ENCODE measurements around the gene NOXRED1. TPM values are rescaled to one million over a fixed set of nuclear protein-coding genes. Genes with fewer than 3 reads are reported as not detected.

Gene NOXRED1
- total RNA-seq, 2 donors from 2014 or later = 0.47 to 0.87 TPM

DNA sequence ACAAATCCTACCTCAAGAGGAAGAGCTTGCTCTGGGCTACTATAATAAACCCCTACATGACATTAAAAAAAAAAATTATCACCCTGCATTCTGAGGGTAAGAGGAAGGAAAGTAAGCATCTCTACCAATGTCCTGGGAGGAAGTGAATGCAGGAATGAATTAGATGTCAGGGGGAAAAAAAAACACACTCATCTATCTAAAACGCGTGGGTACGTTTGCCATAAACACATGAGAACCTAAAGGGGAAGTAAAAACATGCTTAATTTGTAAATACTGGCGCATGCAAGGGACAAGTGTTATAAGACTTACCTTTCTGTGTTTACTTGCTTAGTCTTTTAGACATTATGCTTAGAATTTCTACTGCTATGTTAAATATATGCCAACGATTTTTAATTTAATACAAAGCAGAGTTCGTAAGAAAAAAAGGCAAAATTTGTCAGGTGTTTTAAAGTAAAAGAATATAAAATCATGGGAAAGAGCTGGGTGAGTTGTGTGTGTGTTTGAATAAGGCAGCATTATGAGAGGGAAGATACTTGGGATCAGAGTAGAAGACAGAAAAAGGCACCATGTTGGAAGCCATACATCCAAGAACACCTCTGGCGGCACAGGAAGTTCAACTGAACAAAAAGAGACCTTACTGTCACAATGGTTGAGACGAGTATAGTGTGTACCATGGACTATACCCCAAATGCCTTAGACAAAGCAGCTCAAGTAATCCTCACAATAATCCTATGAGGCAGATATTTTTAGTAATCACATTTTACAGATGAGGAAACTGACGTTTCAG, 48.0 kb downstream of the NOXRED1 start:
- H3K9me3 Mint-ChIP-seq = peaks cover 0 to 10% of the 10 kb centered on the region in 2 donors
- H3K27ac Mint-ChIP-seq = peak overlapping the region in 1 of 2 donors; percentile 98
- ATAC-seq = no peak

GRCh38 chr14:77372304-77372841, 51.0 kb downstream of the NOXRED1 start:
- Mint-ChIP-seq H3K36me3 (peaks cover 6 to 35% of the 10 kb centered on the region in 2 donors), H3K27ac (peak overlapping the region in 1 of 2 donors; percentile 22), H3K9me3 (peaks cover 0 to 10% of the 10 kb centered on the region in 2 donors)
- DNase-seq (ENCODE audit: low spot score in 2 of 2) (no peak), ATAC-seq (peak in 1 of 2 donors; percentile 40)

More for the DNA sequence above, 48.0 kb downstream of the NOXRED1 start:
- peaks cover 6 to 35% of the 10 kb centered on the region in 2 donors for H3K36me3 Mint-ChIP-seq
- no peak for DNase-seq (ENCODE audit: low spot score in 2 of 2)

GRCh38 chr14:77369285-77369684, 54.0 kb downstream of the NOXRED1 start:
- Mint-ChIP-seq H3K9me3 (peaks cover 0 to 5% of the 10 kb centered on the region in 2 donors), H3K27ac (no peak overlapping the region), H3K36me3 (peaks cover 0 to 13% of the 10 kb centered on the region in 2 donors)
- ATAC-seq (no peak), DNase-seq (ENCODE audit: low spot score in 2 of 2) (no peak)

- Mint-ChIP-seq H3K9me3 (no peaks in the 10 kb centered on the region), H3K36me3 (no peaks in the 10 kb centered on the region), H3K27ac (no peak overlapping the region)
- no peak for ATAC-seq
- no peak for DNase-seq (ENCODE audit: low spot score in 2 of 2)
These were observed 59.2 kb downstream of the NOXRED1 start for GRCh38 chr14:77364146-77364545.

- ATAC-seq (no peak), DNase-seq (ENCODE audit: low spot score in 2 of 2) (no peak)
- Mint-ChIP-seq H3K36me3 (no peaks in the 10 kb centered on the region), H3K9me3 (no peaks in the 10 kb centered on the region), H3K27ac (no peak overlapping the region)
These were observed 63.7 kb downstream of the NOXRED1 start for GRCh38 chr14:77359626-77360025.

- ATAC-seq = no peak
- no peaks in the 10 kb centered on the region for H3K9me3 Mint-ChIP-seq
- no peak for DNase-seq (ENCODE audit: low spot score in 2 of 2)
- H3K27ac Mint-ChIP-seq = no peak overlapping the region
- no peaks in the 10 kb centered on the region for H3K36me3 Mint-ChIP-seq
These were observed 66.4 kb downstream of the NOXRED1 start for GRCh38 chr14:77356899-77357298.

DNA sequence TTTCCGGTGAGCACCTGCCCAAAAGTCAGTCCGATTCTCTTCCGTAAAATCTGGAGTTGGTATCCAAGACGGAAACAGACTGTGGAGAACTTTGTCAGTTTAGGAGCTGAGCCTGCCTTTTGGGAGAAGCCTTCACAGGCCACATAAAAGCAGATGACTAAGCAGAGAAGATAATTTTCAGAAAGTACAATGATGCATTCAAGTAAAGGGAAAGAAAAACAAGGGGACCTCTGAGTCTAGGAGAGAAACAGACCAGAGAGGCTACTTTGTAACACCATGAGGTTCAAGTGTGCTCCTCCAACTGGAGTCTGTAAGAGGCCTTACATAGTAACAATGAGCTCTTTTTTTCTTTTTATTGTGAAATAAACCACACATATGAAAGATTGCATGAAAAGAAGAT, 67.5 kb downstream of the NOXRED1 start:
- Mint-ChIP-seq H3K9me3 (no peaks in the 10 kb centered on the region), H3K36me3 (no peaks in the 10 kb centered on the region), H3K27ac (no peak overlapping the region)
- ATAC-seq (no peak), DNase-seq (ENCODE audit: low spot score in 2 of 2) (no peak)

- Mint-ChIP-seq H3K9me3 (no peaks in the 10 kb centered on the region), H3K36me3 (no peaks in the 10 kb centered on the region), H3K27ac (no peak overlapping the region)
- ATAC-seq = no peak
- no peak for DNase-seq (ENCODE audit: low spot score in 2 of 2)
These were observed 69.7 kb downstream of the NOXRED1 start for GRCh38 chr14:77353469-77354141.

DNA sequence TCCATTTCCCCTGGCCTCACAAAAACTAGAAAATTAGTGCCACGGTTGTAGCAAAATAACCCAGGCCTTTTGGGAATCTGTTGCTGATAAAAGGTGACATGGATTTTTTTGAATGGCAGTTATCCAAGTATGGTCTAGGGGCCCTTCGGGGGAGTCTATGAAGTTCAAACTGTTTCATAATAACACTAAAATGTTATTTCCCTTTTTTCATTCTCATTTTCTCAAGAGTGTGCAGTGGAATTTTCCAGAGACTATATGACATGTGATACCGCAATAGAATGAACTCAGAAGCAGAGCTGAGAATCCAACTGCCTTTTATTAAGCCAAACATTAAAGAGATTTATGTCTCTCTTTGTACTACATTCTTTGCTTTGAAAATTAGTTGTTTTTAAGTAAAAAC, 75.6 kb downstream of the NOXRED1 start:
- ATAC-seq = no peak
- Mint-ChIP-seq H3K9me3 (no peaks in the 10 kb centered on the region), H3K27ac (peak overlapping the region in 1 of 2 donors; percentile 44), H3K36me3 (peaks cover 0 to 5% of the 10 kb centered on the region in 2 donors)
- DNase-seq (ENCODE audit: low spot score in 2 of 2) = no peak

DNA sequence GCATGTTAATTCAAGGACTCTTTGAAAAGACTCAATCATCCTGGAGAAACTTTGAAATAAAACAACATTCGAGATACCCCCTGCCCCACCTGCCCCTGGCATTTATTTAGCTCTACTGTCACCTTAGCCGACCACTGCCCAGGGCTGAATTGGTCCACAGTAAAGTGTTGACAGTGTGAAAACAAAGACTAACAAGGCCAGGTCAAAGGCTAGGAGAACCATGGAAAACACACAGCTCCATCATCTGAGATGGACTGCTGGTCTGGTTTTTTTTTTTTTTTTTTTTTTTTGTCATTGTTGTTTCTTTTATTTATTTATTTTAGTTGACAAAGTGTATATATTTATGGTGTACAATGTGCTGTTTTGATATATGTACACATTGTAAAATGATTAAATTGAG, 76.8 kb downstream of the NOXRED1 start:
- no peaks in the 10 kb centered on the region for H3K9me3 Mint-ChIP-seq
- ATAC-seq (no peak), DNase-seq (ENCODE audit: low spot score in 2 of 2) (no peak)
- H3K27ac Mint-ChIP-seq = no peak overlapping the region
- H3K36me3 Mint-ChIP-seq = peaks cover 0 to 6% of the 10 kb centered on the region in 2 donors

- H3K36me3 Mint-ChIP-seq = peaks cover 6 to 11% of the 10 kb centered on the region in 2 donors
- H3K9me3 Mint-ChIP-seq = no peaks in the 10 kb centered on the region
- ATAC-seq (no peak), DNase-seq (ENCODE audit: low spot score in 2 of 2) (no peak)
- H3K27ac Mint-ChIP-seq = peak overlapping the region in 1 of 2 donors; percentile 79
These were observed 78.8 kb downstream of the NOXRED1 start for GRCh38 chr14:77344377-77344996.

Other genes starting within 250 kb of the NOXRED1 start
- gene TMEM63C, start 241.7 kb downstream of the NOXRED1 start, total RNA-seq = 1 to 10 TPM in 1 of 2 donors, under 1 TPM in 1; 0.32 to 1.1 TPM
- gene NGB, start 152.3 kb downstream of the NOXRED1 start, total RNA-seq = not detected
- 10 to 100 TPM; 15.5 to 18.0 TPM for gene POMT2, start 102.6 kb downstream of the NOXRED1 start, total RNA-seq
- 10 to 100 TPM; 13.9 to 22.2 TPM for gene GSTZ1, start 102.5 kb downstream of the NOXRED1 start, total RNA-seq
- gene TMED8, start 46.4 kb downstream of the NOXRED1 start, total RNA-seq = 10 to 100 TPM; 15.2 to 32.9 TPM
- under 1 TPM; 0.20 to 0.27 TPM for gene SAMD15, start 46.1 kb downstream of the NOXRED1 start, total RNA-seq
- 10 to 100 TPM; 14.7 to 21.5 TPM for gene VIPAS39, start 34.1 kb upstream of the NOXRED1 start, total RNA-seq
- 100 to 1,000 TPM; 192 to 295 TPM for gene AHSA1, start 34.6 kb upstream of the NOXRED1 start, total RNA-seq
- 1 to 10 TPM in 1 of 2 donors, not detected in 1; 1.0 TPM for gene ISM2, start 75.3 kb upstream of the NOXRED1 start, total RNA-seq
- gene SPTLC2, start 193.1 kb upstream of the NOXRED1 start, total RNA-seq = 10 to 100 TPM; 18.8 to 25.8 TPM